ENCODE results near the gene CADM1.

Gene CADM1

GRCh38 chr11:115453693-115454490 is 50.3 kb downstream of the CADM1 start:
- no peak overlapping the region for H3K27ac ChIP-seq (ENCODE audit: low read depth, low read length)
- H3F3A ChIP-seq (ENCODE audit: control insufficient read depth, insufficient read depth), result no peaks in the 10 kb centered on the region
- H4K20me1 ChIP-seq (ENCODE audit: control insufficient read depth, insufficient read depth, low read depth, low read length), result no peaks in the 10 kb centered on the region
- H3K27me3 ChIP-seq (ENCODE audit: control insufficient read depth, low read length), result no peaks in the 10 kb centered on the region
- no peak for TF ChIP-seq CTCF (IDR thresholded peaks at IDR 0.05; ENCODE audit: low read depth, low read length, poor library complexity, severe bottlenecking)
- TF ChIP-seq EZH2phosphoT487 (IDR thresholded peaks at IDR 0.05; ENCODE audit: borderline replicate concordance, low read length), result no peak
- no peak overlapping the region for H3K4me3 ChIP-seq (ENCODE audit: low read length)
- no peaks in the 10 kb centered on the region for H3K4me1 ChIP-seq (ENCODE audit: control insufficient read depth, low read length)
- H3K79me2 ChIP-seq (ENCODE audit: control insufficient read depth, low read length), result no peaks in the 10 kb centered on the region
- no peak overlapping the region for H3K4me2 ChIP-seq (ENCODE audit: low read length)
- H3K9me3 ChIP-seq (ENCODE audit: control insufficient read depth, insufficient read depth, low read length), result no peaks in the 10 kb centered on the region
- H3K36me3 ChIP-seq (ENCODE audit: control insufficient read depth, low read length), result no peaks in the 10 kb centered on the region
- H3K9me2 ChIP-seq (replicated peaks; ENCODE audit: control insufficient read depth, low read length), result no peaks in the 10 kb centered on the region

GRCh38 chr11:115452241-115452640 is 52.0 kb downstream of the CADM1 start:
- Histone ChIP-seq H3F3A (ENCODE audit: control insufficient read depth, insufficient read depth) (no peaks in the 10 kb centered on the region), H3K4me2 (ENCODE audit: low read length) (no peak overlapping the region), H3K4me1 (ENCODE audit: control insufficient read depth, low read length) (no peaks in the 10 kb centered on the region), H3K27ac (ENCODE audit: low read depth, low read length) (no peak overlapping the region), H3K36me3 (ENCODE audit: control insufficient read depth, low read length) (no peaks in the 10 kb centered on the region), H3K79me2 (ENCODE audit: control insufficient read depth, low read length) (no peaks in the 10 kb centered on the region), H3K9me3 (ENCODE audit: control insufficient read depth, insufficient read depth, low read length) (peaks cover 5% of the 10 kb centered on the region; the same call in 1 of the 2 replicates), H3K27me3 (ENCODE audit: control insufficient read depth, low read length) (no peaks in the 10 kb centered on the region), H3K4me3 (ENCODE audit: low read length) (no peak overlapping the region), H3K9me2 (replicated peaks; ENCODE audit: control insufficient read depth, low read length) (no peaks in the 10 kb centered on the region), H4K20me1 (ENCODE audit: control insufficient read depth, insufficient read depth, low read depth, low read length) (no peaks in the 10 kb centered on the region)
- TF ChIP-seq CTCF (IDR thresholded peaks at IDR 0.05; ENCODE audit: low read depth, low read length, poor library complexity, severe bottlenecking), result no peak
- TF ChIP-seq EZH2phosphoT487 (IDR thresholded peaks at IDR 0.05; ENCODE audit: borderline replicate concordance, low read length), result no peak

DNA sequence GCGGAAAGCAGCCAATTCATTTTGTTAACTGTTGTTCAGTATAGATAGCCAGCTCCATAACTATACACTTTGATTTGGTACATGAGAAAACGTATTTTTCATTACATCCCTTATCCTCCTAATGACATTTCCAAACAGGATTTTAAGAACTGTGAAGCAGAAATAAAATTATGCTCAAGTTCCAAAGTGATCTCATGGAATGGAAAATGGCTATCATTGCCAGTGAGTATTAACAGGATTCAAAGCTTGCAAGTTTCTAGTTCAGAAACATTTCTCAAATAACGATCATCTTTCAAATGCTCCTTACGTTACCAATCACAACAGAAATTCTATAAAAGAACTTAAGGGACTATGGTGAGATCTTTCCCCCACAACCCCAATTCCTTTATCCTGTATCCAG is 53.7 kb downstream of the CADM1 start:
- Histone ChIP-seq H3K27me3 (ENCODE audit: control insufficient read depth, low read length) (no peaks in the 10 kb centered on the region), H3K4me1 (ENCODE audit: control insufficient read depth, low read length) (no peaks in the 10 kb centered on the region), H3K9me3 (ENCODE audit: control insufficient read depth, insufficient read depth, low read length) (peaks cover 6% of the 10 kb centered on the region; the same call in 1 of the 2 replicates), H3F3A (ENCODE audit: control insufficient read depth, insufficient read depth) (no peaks in the 10 kb centered on the region), H3K79me2 (ENCODE audit: control insufficient read depth, low read length) (no peaks in the 10 kb centered on the region), H4K20me1 (ENCODE audit: control insufficient read depth, insufficient read depth, low read depth, low read length) (no peaks in the 10 kb centered on the region), H3K27ac (ENCODE audit: low read depth, low read length) (no peak overlapping the region), H3K4me2 (ENCODE audit: low read length) (no peak overlapping the region), H3K4me3 (ENCODE audit: low read length) (no peak overlapping the region), H3K36me3 (ENCODE audit: control insufficient read depth, low read length) (no peaks in the 10 kb centered on the region), H3K9me2 (replicated peaks; ENCODE audit: control insufficient read depth, low read length) (no peaks in the 10 kb centered on the region)
- TF ChIP-seq CTCF (IDR thresholded peaks at IDR 0.05; ENCODE audit: low read depth, low read length, poor library complexity, severe bottlenecking) (no peak), EZH2phosphoT487 (IDR thresholded peaks at IDR 0.05; ENCODE audit: borderline replicate concordance, low read length) (no peak)
